Stimulated activated CD8-positive, alpha-beta memory T cell treated with anti-CD3 and anti-CD28 coated beads, Interleukin-12 subunit alpha, Interleukin-12 subunit beta, amount 100 ng/mL, for 24 hours (primary cell): Measurements from ENCODE around the gene OR11H12.
"Not testable (repeated sequence)": the region's sequence is repeated elsewhere in the genome, so short reads cannot be mapped to it uniquely, and the experiment has no call there.

ENCODE experiments used
- DNase-seq: peaks from one replicate; pipeline ENCODE4 v3.0.0-alpha.2; 2020; ENCODE audit errors: extremely low read depth

Gene OR11H12

GRCh38 chr14:18600817-18601216 is at the start of gene OR11H12:
Gene OR11H12 (plus strand): TSS chr14:18601117. CDS start chr14:18601117, 0 bp downstream.
- not testable (repeated sequence) for DNase-seq

DNA sequence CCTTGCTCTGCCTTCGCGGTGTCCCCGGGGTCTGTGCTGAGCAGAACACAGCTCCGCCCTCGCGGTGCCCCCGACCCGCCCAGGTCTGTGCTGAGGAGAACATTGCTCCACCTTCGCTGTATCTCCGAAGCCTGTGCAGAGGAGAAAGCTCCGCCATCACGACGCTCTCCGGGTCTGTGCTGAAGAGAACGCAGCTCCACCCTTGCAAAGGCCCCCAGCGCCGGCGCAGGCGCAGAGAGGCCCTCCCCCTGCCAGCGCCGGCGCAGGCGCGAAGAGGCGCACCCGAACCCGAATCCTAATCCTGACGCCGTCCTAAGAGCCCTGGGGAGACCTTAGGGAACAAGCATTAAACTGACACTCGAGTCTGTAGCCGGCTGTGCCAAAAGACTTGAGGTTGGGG is 18.0 kb upstream of the OR11H12 start:
- not testable (repeated sequence) for DNase-seq

- DNase-seq: not testable (repeated sequence)
Measured at GRCh38 chr14:18626610-18627213, 25.8 kb downstream of the OR11H12 start.

- DNase-seq: not testable (repeated sequence)
Measured at GRCh38 chr14:18636066-18636465, 35.1 kb downstream of the OR11H12 start.

DNA sequence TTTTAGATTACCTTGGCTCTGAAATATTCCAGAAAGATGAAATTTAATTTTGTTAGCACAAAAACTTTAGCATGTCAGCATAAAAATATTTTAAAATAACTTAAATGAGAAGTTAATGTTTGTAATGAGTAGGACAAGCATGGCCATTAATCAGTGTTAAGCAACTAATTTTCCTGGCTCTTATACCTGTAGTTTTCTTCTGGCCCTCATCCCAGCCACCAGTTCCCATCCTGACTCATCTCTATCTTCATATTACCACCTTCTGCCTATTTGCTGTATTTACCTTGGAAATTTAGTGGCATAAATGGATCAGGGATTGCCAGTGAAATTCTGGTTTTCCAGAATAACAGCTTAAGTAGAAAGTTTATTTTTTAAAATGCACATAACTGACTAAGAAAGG is 37.1 kb downstream of the OR11H12 start:
- not testable (repeated sequence) for DNase-seq

DNA sequence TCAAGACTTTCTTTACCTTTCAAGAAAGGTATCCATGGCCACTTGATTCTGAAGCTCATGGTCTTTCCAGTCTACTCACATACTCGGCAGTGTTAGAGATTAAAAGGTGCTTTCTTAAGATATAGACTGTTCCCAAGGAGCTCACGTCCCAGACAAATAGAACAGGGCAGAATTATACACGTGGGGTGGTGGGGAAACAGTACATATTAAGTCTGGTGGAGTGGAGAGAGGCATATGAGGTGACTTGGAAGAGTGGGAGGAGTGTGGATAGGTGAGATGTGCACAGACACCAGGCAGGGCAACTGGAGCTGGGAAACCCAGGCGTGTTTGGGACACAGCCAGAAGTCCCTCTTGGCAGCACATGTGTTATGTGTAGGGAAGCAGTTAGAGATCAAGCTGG is 37.9 kb downstream of the OR11H12 start:
- not testable (repeated sequence) for DNase-seq

DNA sequence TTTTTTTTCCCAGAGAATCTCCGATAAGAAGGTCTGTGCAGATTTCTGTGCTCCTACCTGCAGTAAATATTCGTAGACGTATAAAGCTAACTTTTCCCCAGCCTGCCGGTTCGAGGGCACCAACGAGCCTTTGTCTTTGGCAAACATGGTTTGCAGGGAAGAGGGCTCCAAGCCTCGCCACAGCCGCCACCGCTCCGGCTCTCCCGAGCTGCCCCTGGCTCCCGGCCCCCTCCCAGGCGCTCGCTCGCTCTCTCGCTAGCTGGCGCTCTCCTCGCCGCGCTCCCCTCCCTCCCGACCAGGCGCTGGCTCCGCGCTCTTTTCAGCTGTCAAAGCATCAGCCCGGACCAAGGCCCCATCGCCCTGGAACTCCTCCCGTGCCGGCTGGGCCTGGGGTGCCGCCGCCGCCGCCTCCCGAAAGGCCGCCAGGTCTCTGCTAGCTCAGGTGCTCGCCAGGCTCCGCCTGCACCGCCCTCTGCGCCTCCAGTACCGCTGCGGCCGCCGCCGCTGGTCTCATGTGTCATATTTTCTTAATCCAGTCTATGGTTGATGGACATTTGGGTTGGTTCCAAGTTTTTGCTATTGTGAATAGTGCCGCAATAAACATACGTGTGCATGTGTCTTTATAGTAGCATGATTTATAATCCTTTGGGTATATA is 45.3 kb downstream of the OR11H12 start:
- not testable (repeated sequence) for DNase-seq
